Esophagus muscularis mucosa (tissue), 4 donors: ENCODE measurements around the gene RETREG2. TPM values are rescaled to one million over a fixed set of nuclear protein-coding genes. Genes with fewer than 3 reads are reported as not detected.

Experiments
- DNase-seq: peaks from one replicate; pipeline ENCODE4 v3.0.0-alpha.2; 2017; ENCODE audit errors: extremely low spot score
- H3K27ac ChIP-seq, 4 donors: fragments of 200-600 bp; sonication (generic); replicated peaks in 1 of 4; 1 replicate in 3 of 4; 2 replicates in 1 of 4; pipeline ENCODE4 v1.5.1; 2016 to 2019; ENCODE audit warnings: mild to moderate bottlenecking in 1 of 4
- H3K27me3 ChIP-seq, 4 donors: fragments of 200-600 bp; sonication (generic); one replicate each; pipeline versions ENCODE4 v1.5.1 to v1.6.0; 2016 to 2019
- H3K36me3 ChIP-seq, 4 donors: fragments of 200-600 bp; sonication (generic); one replicate each; pipeline ENCODE4 v1.5.1; 2016 to 2019
- H3K4me1 ChIP-seq, 4 donors: fragments of 200-600 bp; sonication (generic); one replicate each; pipeline ENCODE4 v1.5.1; 2016 to 2019
- H3K4me3 ChIP-seq, 4 donors: fragments of 200-600 bp; sonication (generic); 1 replicate in 2 of 4; 2 replicates in 2 of 4; pipeline ENCODE4 v1.5.1; 2016 to 2019; ENCODE audit warnings: mild to moderate bottlenecking in 4 of 4, moderate library complexity in 1 of 4
- H3K9me3 ChIP-seq, 4 donors: fragments of 200-600 bp; sonication (generic); 1 replicate in 3 of 4; 2 replicates in 1 of 4; pipeline ENCODE4 v1.5.1; 2016 to 2019
- EP300 ChIP-seq: sonication (generic); formaldehyde crosslinking; IDR thresholded peaks from one replicate; pipeline ENCODE4 v1.6.1; 2017; ENCODE audit warnings: antibody characterized with exemption
- POLR2A ChIP-seq: fragments of 450-650 bp; IDR thresholded peaks from one replicate; pipeline ENCODE4 v1.6.1; 2017; ENCODE audit warnings: antibody characterized with exemption, moderate library complexity, mild to moderate bottlenecking, low read depth
- POLR2AphosphoS5 ChIP-seq, 2 donors: sonication (generic); formaldehyde crosslinking; IDR thresholded peaks; one replicate each; pipeline ENCODE4 v1.6.1; 2017; ENCODE audit warnings: antibody characterized with exemption in 2 of 2
- WGBS: methylation state at CpG from one replicate; pipeline ENCODE4 v1.1.5; 2018; 5-methylcytosine and 5-hydroxymethylcytosine counted together
- intact Hi-C: fragments of 100-400 bp; cut with DNase I; formaldehyde crosslinking; loops from one replicate; pipeline ENCODE4 v1.15.1; 2023
- total RNA-seq, 4 donors: library from RNA; depleted of rRNA; stranded (reverse); fragments of >200 nt; gene quantifications; one replicate each; pipeline versions ENCODE4 v1.1.0 to v1.2.1, GENCODE V29; 2016
- TF ChIP-seq, protein P1 (sequence below), 3 experiments: fragments of 200-600 bp in 2 of 3; fragments of 450-650 bp in 1 of 3; sonication (generic) in 2 of 3; IDR thresholded peaks; one replicate each; pipeline ENCODE4 v1.5.1; 2017 to 2019; ENCODE audit warnings: antibody characterized with exemption in 3 of 3, mild to moderate bottlenecking in 2 of 3, moderate library complexity in 1 of 3

The RETREG2 gene
- total RNA-seq, 4 donors from 2014 or later, result 44.0 to 69.3 (median 56.3) TPM

DNA sequence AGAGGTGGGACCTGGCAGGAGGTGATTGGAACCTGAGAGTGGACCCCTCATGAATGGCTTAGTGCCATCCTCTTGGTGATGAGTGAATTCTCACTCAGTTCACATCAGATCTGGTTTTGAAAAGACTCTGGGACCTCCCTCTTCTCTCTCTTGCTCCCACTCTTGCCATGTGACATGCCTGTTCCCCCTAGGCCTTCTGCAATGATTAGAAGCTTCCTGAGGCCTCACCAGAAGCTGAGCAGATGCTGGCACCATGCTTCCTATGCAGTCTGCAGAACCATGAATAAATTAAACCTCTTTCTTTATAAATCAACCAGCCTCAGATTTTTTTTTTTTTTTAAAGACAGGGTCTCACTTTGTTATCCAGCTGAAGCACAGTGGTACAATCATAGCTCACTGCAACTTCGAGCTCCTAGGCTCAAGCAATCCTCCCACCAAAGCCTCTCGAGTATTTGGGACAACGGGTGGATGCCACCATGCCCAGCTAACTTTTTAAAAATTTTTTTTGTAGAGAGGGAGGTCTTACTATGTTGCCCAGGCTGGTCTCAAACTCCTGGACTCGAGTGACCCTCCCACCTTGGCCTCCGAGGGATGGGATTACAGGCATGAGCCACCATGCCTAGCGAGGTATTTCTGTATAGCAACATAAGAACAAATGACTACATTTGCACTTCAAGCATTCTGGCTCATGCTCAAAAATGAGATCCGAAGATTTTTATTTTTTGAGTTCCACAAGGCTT is 26.5 kb downstream of the RETREG2 start:
- Histone ChIP-seq H3K4me1 (peaks cover 17 to 24% (median 23%) of the 10 kb centered on the region in 4 donors), H3K36me3 (peaks cover 0 to 16% (median 16%) of the 10 kb centered on the region in 4 donors), H3K27me3 (peaks cover 0 to 10% (median 1%) of the 10 kb centered on the region in 4 donors), H3K4me3 (no peak overlapping the region), H3K9me3 (no peaks in the 10 kb centered on the region), H3K27ac (no peak overlapping the region)
- intact Hi-C loops, result loop anchor here (5.0 kb wide), 1 partner anchor 42 kb away; the partner anchor contains the start of gene NHEJ1
- no peak for DNase-seq
- TF ChIP-seq EP300, result no peak
- no peak for TF ChIP-seq POLR2A
- no peak for TF ChIP-seq POLR2AphosphoS5 (IDR thresholded peaks at IDR 0.05)
- TF ChIP-seq, protein P1, sequence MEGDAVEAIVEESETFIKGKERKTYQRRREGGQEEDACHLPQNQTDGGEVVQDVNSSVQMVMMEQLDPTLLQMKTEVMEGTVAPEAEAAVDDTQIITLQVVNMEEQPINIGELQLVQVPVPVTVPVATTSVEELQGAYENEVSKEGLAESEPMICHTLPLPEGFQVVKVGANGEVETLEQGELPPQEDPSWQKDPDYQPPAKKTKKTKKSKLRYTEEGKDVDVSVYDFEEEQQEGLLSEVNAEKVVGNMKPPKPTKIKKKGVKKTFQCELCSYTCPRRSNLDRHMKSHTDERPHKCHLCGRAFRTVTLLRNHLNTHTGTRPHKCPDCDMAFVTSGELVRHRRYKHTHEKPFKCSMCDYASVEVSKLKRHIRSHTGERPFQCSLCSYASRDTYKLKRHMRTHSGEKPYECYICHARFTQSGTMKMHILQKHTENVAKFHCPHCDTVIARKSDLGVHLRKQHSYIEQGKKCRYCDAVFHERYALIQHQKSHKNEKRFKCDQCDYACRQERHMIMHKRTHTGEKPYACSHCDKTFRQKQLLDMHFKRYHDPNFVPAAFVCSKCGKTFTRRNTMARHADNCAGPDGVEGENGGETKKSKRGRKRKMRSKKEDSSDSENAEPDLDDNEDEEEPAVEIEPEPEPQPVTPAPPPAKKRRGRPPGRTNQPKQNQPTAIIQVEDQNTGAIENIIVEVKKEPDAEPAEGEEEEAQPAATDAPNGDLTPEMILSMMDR (IDR thresholded peaks at IDR 0.05), result no peak
- WGBS, result 94% methylated on average over 7 of the region's 7 CpGs

DNA sequence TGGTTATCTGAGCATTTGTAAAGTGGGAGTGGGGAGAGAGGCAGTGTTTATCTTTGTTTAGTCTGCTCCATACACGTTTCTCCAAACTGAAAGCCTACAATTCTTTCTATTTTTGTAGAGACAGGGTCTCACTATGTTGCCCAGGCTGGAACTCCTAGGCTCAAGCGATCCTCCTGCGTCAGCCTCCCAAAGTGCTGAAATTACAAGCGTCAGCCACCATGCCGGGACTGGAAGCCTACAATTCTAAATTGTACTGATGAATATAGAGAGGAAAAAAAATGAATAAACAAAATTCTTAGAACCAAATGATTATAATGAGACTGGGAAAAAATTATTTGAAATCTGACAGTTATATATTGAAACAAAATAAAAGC is 27.1 kb downstream of the RETREG2 start:
- no peak for TF ChIP-seq POLR2A
- TF ChIP-seq, protein P1 (IDR thresholded peaks at IDR 0.05), result no peak
- TF ChIP-seq EP300, result no peak
- no peak for TF ChIP-seq POLR2AphosphoS5 (IDR thresholded peaks at IDR 0.05)
- intact Hi-C loops, result loop anchor here (5.0 kb wide), 1 partner anchor 43 kb away; the partner anchor contains the start of gene NHEJ1
- WGBS, result 83% methylated on average over 5 of the region's 5 CpGs
- Histone ChIP-seq H3K4me1 (peaks cover 17 to 24% (median 23%) of the 10 kb centered on the region in 4 donors), H3K9me3 (no peaks in the 10 kb centered on the region), H3K27me3 (peaks cover 0 to 5% (median 1%) of the 10 kb centered on the region in 4 donors), H3K27ac (no peak overlapping the region), H3K36me3 (peaks cover 0 to 22% (median 21%) of the 10 kb centered on the region in 4 donors), H3K4me3 (no peak overlapping the region)
- no peak for DNase-seq

DNA sequence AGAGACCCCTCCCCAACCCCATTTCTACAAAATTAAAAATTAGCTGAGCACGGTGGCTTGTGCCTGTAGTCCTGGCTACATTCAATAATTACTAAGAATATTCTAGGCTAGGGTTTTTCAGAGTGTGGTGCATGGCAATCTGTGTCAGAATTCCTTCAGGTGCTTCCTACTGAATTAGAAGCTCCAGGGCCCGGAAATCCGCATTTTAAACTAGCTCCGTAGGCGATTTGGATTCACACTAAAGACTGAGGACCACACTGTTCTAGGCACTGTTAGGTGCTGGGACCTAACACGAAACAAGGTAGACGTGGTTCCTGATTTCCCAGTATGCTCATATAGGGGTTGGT is 27.9 kb downstream of the RETREG2 start:
- no peak for TF ChIP-seq EP300
- TF ChIP-seq, protein P1 (IDR thresholded peaks at IDR 0.05), result no peak
- no peak for TF ChIP-seq POLR2A
- no peak for TF ChIP-seq POLR2AphosphoS5 (IDR thresholded peaks at IDR 0.05)
- Histone ChIP-seq H3K9me3 (no peaks in the 10 kb centered on the region), H3K4me3 (peak overlapping the region; percentile 71 to 97 (median 78)), H3K4me1 (peaks cover 17 to 24% (median 23%) of the 10 kb centered on the region in 4 donors), H3K36me3 (peaks cover 0 to 30% (median 29%) of the 10 kb centered on the region in 4 donors), H3K27me3 (peaks cover 0 to 2% (median 0%) of the 10 kb centered on the region in 4 donors), H3K27ac (peak overlapping the region; percentile 90 to 99 (median 96))
- intact Hi-C loops, result loop anchor here (2.0 to 5.0 kb wide), 2 partner anchors 27 to 44 kb away; partner anchors contain the start of genes NHEJ1 and RETREG2
- no peak for DNase-seq
- 17% methylated on average over 7 of the region's 7 CpGs for WGBS

DNA sequence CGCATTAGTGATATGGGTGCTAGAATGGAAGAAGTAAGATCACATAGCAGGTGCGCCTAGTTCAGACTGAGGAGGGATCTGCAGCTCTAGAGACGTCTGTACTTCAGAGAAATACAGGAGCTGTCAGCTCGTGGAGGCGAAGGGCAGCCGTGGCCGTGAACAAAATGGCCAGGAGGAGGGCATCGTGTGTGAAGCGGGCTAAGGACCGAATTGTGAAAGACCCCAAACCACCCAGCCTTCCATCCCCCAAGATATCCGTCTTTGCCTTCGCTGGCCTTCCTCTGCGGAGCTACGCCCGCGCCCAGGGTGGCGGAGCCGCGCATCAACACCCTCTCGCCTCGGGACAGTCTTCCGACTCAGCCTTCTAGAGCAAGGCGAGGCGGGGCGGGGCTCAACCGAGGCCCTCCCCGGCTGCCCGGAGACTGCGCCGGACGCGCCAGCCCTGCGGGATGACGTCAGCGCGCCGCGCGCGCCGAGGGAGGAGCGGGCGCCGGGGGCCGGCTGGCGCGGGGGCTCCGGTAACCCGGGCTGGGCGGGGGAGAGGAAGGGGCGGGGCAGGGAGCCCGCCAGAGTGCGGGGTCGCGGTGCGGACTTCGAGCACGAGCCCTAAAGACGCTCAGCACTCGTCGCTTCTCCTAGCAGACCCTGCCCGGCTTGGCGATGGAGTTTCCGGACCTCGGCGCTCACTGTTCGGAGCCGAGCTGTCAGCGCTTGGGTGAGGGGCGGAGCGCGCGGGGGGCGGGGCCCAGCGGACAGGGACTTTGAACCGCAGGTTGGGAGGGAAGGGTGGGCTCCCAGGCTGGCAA is 28.5 kb downstream of the RETREG2 start, which contains the start of gene ZFAND2B:
TSS of gene ZFAND2B (plus strand) at position 455 of the 806 bp plus-strand sequence. CDS start at position 661, 206 bp downstream.
- under 1% methylated on average over 18 of the region's 76 CpGs for WGBS
- intact Hi-C loops, result loop anchor here (2.0 to 5.0 kb wide), 2 partner anchors 28 to 44 kb away; partner anchors contain the start of genes NHEJ1 and RETREG2
- peak; percentile 97 for DNase-seq
- Histone ChIP-seq H3K27me3 (peaks cover 0 to 2% (median 0%) of the 10 kb centered on the region in 4 donors), H3K9me3 (no peaks in the 10 kb centered on the region), H3K27ac (peak within 1 kb of the TSS; percentile 90 to 99 (median 96)), H3K4me1 (peaks cover 17 to 24% (median 23%) of the 10 kb centered on the region in 4 donors), H3K36me3 (peaks cover 0 to 35% (median 34%) of the 10 kb centered on the region in 4 donors), H3K4me3 (peak within 1 kb of the TSS; percentile 71 to 97 (median 78))
- no peak for TF ChIP-seq EP300
- TF ChIP-seq POLR2AphosphoS5 (IDR thresholded peaks at IDR 0.05), result peak; percentile 99 to 100
- peak; percentile 78 for TF ChIP-seq POLR2A
- TF ChIP-seq, protein P1 (IDR thresholded peaks at IDR 0.05), result peak in 2 of 3 experiments; percentile 22 to 31
